ENCODE results near the gene KIAA1671.

KIAA1671 gene

DNA sequence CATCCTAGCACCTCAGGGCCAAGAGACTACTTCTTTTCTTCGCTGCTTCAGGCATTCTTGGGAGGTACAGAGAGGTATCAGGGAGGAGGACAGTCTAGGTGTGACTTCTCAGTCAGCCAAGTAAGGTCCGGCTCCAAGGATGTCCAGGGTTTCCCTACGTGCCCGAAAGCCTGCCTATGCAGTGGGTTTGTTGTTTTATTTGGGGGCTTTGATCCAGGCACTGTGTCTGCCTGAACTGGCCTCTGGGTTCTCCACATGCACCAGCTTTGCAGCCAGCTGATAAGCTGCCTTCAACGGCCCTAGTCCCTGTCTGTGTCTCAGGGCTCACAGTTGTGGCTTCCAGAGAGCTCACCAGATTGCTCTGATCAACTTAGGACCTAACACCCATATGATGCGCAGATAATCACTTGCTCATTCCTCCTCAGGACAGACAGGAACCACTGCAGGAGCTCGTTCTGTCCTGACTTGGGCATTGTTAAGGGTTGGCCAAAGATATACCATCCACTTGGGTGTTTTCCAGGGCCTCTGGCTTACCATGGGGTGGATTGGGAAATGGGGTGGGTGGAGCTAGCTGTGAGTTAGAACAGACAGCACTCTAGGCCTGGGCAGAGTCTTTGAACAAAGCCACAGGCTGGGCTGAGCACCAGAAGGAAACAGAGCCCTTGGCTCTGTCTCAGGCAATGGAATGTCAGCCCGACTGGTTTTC lies 201.6 kb downstream of the KIAA1671 start:
- no peak for DNase-seq

- no peak for DNase-seq
These were observed 202.1 kb downstream of the KIAA1671 start for GRCh38 chr22:25154667-25154999.

- DNase-seq: no peak
These were observed 204.2 kb downstream of the KIAA1671 start for GRCh38 chr22:25156736-25157135.

DNA sequence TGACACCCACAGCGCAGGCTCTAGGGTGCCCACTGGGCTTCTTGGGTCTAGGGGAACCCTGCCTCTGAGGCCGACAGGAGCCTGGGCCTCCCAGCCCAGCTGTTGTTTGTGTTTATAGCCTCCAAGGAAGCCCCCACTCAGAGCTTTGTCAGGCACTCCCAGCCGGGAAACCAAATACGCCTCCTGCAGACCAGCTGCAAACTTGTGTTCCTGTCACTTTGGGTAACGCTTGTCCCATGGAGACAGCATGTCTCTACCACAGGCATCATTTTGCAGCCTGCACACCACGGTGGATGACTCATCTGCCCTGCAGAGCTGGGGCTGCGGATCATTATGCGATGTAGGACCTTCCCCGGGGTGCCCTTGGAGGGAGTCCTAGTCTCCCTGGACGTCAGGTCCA lies 206.5 kb downstream of the KIAA1671 start:
- DNase-seq: no peak

DNA sequence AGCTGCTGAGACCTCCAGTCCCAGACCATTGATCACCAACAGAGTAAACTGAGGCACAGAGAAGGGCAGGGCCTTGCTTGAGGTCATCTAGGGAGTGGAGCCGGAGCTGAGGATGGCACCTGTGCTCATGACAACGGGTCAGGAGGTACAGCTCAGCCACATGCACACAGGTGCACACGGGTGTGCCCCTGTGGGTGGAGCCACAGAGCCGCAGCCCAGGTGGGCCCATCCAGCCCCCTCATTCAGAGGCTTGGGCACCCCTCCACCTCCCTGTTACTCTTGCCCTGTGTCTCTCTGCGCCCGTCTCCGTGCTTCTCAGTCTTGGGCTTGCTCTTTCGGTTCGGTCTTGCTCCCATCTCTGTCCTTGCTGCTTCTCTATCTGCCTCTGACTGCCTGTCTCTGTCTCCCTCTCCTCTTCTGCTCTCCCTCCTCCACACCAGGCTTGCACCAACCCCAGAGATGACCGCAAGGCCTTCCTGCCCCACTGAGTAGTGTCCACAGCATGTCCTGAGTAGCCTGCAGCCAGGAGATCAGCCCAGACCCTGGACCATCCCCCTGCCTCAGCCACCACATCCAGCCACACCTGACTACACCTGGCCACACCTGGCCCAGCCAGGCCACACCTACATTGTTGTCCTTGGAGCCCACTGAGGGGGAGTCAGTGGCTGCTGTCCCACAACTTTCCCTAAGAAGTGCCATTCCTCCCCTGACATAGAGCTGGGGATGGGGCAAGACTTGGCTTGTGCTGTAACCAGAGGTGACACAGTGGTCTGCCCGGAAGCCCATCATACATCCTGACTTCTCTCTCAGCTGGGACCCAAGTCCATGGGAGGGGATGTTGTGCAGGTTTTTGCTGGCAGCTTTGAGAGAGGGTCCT lies 207.8 kb downstream of the KIAA1671 start:
- DNase-seq: no peak

- DNase-seq: no peak
These were observed 208.8 kb downstream of the KIAA1671 start for GRCh38 chr22:25161017-25161915.

GRCh38 chr22:25161916-25162530 lies 209.5 kb downstream of the KIAA1671 start:
- DNase-seq: no peak

DNA sequence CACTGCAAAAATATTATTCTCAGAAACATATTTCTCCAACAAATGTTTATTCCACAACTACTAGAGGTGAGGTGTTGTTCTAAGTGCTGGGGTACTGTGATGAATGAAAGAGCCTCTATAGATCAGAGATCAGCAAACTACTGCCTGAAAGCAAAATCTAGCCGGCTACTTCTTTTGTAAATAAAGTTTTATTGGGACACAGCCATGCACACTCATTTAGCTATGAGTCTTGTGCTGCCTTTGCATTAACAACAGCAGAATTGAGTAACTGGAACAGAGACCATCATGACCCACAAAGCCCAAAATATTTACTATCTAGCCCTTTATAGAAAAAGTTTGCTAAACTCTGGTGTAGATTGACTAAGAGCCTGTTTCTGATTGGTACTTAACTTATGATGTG lies 210.0 kb downstream of the KIAA1671 start:
- no peak for DNase-seq

DNA sequence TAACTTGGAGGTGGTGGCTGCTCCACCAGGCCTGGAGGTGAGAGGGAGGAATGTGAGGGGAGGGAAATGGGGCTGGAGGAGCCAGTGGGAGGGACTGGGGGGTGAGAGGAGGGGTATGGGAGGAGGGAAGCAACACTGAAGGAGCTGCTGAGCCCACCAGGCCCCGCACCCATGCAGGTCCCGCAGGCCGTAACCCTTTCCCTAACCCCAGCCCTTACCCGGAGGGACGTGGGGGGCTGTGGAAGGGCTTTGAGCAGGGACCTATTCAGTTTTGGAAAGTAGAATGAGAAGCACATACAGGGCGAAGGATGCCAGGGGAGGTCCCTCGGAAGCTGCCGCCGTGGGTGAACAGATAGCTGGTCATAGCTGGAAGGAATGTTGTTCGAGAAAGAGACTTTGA lies 213.3 kb downstream of the KIAA1671 start:
- no peak for DNase-seq

- DNase-seq: no peak
These were observed 213.9 kb downstream of the KIAA1671 start for GRCh38 chr22:25166266-25167040.

- no peak for DNase-seq
These were observed 214.6 kb downstream of the KIAA1671 start for GRCh38 chr22:25167082-25167481.

- no peak for DNase-seq
These were observed 215.5 kb downstream of the KIAA1671 start for GRCh38 chr22:25167834-25168601.

DNA sequence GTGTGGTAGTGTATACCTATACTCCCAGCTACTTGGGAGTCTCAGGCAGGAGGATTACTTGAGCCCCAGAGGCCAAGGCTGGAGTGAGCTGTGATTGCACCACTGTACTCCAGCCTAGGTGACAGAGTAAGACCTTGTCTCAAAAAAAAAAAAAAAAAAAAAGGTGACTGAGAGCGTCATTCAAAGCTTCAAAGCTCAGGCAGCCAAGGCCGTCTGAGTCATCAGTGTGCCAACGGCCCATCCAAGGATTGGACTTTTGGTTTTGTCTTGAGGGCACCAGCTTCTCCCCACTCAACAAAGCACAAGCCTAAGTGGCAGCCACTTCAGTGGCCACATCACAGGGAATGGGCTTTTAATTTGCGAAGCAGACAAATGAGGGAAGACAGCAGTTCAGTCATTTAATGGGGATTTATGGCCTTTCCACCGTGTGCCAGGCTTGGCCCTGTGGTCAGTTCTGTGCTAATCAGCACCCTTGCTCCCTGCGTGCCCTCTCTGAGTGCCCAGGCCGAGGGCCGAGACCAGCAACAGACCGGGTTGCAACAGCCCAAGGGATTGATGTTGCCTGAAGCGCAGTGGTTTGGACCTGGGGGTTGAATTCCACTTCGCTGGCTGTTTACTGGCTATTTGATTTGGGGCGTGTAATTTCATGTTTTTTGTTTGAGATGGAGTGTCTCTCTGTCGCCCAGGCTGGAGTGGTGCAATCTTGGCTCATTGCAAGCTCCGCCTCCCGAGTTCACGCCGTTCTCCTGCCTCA lies 216.9 kb downstream of the KIAA1671 start:
- no peak for DNase-seq

- DNase-seq: no peak
These were observed 218.0 kb downstream of the KIAA1671 start for GRCh38 chr22:25170426-25170980.

DNA sequence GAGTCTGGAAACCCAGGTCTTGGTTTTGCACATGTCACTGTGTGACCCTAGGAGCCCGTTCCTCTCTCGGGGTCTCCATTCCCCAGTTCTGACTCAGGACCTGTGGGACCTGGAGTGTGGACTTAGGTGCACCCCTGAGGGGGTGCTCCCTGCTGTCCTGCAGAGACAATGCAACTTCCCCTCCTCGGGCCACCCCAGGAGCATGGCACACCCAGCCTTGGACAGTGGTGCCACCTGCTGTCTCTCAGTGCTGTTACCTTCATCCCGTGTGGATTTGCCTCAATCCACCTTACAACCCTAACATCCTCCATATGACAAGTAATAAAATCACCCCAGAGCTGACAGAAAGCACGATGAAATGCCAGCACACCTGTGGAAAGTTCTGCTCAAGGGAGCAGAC lies 219.6 kb downstream of the KIAA1671 start:
- no peak for DNase-seq

DNA sequence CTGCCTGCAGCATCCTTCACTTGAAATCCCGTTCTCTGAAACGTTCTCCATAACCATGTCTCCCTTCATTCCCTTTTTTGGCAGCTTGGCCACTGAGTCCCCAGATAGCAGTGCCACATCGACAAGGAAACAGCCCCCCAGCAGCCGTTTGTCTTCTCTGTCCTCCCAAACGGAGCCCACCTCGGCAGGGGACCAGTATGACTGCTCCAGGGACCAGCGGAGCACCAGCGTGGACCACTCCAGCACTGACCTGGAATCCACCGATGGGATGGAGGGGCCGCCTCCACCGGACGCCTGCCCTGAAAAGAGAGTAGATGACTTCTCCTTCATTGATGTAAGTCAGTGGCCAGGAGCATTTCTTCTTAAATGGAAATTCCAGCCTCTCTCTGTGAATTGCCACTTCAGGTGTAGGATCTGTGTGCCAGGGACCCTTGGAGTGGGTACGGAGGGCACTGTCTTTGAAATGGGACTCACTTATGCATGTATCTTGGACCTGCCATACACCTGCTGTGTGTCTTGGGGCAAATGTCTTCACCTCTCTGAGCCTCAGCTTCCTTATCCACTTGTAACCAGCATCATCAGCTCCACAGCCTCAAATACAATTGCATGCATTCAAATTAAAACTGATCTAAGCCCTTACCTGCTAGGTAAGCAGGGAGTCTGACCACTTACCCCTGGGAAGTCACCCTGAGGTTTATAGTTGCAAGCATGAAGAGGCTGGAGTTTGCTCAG lies 221.8 kb downstream of the KIAA1671 start:
- DNase-seq: no peak

DNA sequence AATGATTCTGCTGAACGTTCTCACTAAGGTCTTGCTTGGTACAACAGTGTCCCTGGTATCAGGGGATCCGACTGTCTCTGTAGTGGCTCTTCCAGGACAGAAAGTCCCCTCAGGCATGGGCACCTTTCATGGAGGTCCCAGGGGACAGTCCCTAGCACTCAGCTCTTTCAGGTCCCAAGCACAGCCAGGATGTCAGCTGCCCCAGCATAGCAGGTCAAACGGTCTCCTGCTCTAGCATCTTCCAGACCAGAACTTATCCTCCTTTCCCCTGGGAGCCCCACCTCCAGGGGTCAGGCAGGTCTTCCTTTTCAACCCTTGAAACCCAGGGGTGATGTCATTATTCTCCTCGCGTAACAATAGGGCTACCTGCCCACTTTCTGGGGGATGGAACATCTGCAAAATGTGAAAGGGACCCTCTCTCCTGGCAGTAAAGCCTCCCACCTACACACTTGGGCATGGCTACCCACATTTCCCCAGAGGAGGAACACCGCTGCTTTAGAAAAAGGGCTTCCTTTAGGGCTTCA lies 222.4 kb downstream of the KIAA1671 start:
- no peak for DNase-seq

- DNase-seq: no peak
These were observed 223.7 kb downstream of the KIAA1671 start for GRCh38 chr22:25176175-25176574.

- no peak for DNase-seq
These were observed 224.3 kb downstream of the KIAA1671 start for GRCh38 chr22:25176799-25177198.

Measured in NCI-H1694 (cell line).